ENCODE results near the gene GLS.
"Not testable (repeated sequence)": the region's sequence is repeated elsewhere in the genome, so short reads cannot be mapped to it uniquely, and the experiment has no call there.

DNA sequence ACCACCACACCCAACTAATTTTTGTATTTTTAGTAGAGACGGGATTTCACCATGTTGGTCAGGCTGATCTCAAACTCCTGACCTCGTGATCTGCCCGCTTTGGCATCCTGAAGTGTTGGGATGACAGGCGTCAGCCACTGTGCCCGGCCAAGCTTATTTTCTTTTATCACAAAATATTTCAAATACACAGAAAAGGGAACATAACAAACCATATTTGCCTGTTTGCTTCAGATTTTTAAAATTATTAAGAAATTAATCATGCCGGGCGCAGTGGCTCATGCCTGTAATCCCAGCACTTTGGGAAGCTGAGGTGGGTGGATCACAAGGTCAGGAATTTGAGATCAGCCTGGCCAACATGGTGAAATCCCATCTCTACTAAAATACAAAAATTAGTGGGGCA, 7.2 kb upstream of the GLS start:
- TF ChIP-seq, protein P1, sequence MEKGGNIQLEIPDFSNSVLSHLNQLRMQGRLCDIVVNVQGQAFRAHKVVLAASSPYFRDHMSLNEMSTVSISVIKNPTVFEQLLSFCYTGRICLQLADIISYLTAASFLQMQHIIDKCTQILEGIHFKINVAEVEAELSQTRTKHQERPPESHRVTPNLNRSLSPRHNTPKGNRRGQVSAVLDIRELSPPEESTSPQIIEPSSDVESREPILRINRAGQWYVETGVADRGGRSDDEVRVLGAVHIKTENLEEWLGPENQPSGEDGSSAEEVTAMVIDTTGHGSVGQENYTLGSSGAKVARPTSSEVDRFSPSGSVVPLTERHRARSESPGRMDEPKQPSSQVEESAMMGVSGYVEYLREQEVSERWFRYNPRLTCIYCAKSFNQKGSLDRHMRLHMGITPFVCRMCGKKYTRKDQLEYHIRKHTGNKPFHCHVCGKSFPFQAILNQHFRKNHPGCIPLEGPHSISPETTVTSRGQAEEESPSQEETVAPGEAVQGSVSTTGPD (CRISPR knock-in tag; IDR thresholded peaks at IDR 0.05) = not testable (repeated sequence)
- TF ChIP-seq SOX6 (IDR thresholded peaks at IDR 0.05); SOX6 (CRISPR knock-in tag; IDR thresholded peaks at IDR 0.05); HNRNPLL (IDR thresholded peaks at IDR 0.05; ENCODE audit: low read depth, low read length, poor library complexity, severe bottlenecking); POLR2AphosphoS2 (IDR thresholded peaks at IDR 0.05; ENCODE audit: low read depth, low read length); SAFB2 (CRISPR knock-in tag; IDR thresholded peaks at IDR 0.05; ENCODE audit: borderline replicate concordance, low read depth); RFX5 (IDR thresholded peaks at IDR 0.05; ENCODE audit: low read depth, low read length); HOXA7 (CRISPR knock-in tag; IDR thresholded peaks at IDR 0.05); POLR2A (IDR thresholded peaks at IDR 0.05; ENCODE audit: insufficient read depth in 1 of 2, low read depth in 2 of 2, low read length in 2 of 2); GABPB1 (CRISPR knock-in tag; IDR thresholded peaks at IDR 0.05); ZNF337 (CRISPR knock-in tag; IDR thresholded peaks at IDR 0.05; ENCODE audit: borderline replicate concordance, low read depth); ZNF20 (CRISPR knock-in tag; IDR thresholded peaks at IDR 0.05): not testable (repeated sequence)
- TF ChIP-seq, protein P2, sequence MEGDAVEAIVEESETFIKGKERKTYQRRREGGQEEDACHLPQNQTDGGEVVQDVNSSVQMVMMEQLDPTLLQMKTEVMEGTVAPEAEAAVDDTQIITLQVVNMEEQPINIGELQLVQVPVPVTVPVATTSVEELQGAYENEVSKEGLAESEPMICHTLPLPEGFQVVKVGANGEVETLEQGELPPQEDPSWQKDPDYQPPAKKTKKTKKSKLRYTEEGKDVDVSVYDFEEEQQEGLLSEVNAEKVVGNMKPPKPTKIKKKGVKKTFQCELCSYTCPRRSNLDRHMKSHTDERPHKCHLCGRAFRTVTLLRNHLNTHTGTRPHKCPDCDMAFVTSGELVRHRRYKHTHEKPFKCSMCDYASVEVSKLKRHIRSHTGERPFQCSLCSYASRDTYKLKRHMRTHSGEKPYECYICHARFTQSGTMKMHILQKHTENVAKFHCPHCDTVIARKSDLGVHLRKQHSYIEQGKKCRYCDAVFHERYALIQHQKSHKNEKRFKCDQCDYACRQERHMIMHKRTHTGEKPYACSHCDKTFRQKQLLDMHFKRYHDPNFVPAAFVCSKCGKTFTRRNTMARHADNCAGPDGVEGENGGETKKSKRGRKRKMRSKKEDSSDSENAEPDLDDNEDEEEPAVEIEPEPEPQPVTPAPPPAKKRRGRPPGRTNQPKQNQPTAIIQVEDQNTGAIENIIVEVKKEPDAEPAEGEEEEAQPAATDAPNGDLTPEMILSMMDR (CRISPR knock-in tag; IDR thresholded peaks at IDR 0.05) = not testable (repeated sequence)
- TF ChIP-seq, protein P3, sequence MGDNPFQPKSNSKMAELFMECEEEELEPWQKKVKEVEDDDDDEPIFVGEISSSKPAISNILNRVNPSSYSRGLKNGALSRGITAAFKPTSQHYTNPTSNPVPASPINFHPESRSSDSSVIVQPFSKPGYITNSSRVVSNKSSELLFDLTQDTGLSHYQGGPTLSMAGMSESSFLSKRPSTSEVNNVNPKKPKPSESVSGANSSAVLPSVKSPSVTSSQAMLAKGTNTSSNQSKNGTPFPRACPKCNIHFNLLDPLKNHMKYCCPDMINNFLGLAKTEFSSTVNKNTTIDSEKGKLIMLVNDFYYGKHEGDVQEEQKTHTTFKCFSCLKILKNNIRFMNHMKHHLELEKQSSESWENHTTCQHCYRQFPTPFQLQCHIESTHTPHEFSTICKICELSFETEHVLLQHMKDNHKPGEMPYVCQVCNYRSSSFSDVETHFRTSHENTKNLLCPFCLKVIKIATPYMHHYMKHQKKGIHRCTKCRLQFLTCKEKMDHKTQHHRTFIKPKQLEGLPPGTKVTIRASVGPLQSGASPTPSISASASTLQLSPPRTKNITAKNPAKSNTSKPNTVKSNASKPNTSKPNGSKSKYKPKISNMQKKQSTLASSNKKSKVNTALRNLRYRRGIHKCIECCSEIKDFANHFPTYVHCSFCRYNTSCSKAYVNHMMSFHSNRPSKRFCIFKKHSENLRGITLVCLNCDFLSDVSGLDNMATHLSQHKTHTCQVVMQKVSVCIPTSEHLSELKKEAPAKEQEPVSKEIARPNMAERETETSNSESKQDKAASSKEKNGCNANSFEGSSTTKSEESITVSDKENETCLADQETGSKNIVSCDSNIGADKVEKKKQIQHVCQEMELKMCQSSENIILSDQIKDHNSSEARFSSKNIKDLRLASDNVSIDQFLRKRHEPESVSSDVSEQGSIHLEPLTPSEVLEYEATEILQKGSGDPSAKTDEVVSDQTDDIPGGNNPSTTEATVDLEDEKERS (CRISPR knock-in tag; IDR thresholded peaks at IDR 0.05) = not testable (repeated sequence)

Measured in HepG2 (cell line).